HepG2 (cell line): Measurements from ENCODE around the gene ACSS1. TPM values are rescaled to one million over a fixed set of nuclear protein-coding genes. Genes with fewer than 3 reads are reported as not detected.
A peak's percentile ranks its signal among the peaks of the same experiment; 100 is the strongest.

ENCODE experiments used
- ARID5B ChIP-seq: IDR thresholded peaks from 2 replicates; pipeline ENCODE4 v1.4.0; 2020; ENCODE audit warnings: mild to moderate bottlenecking, missing genetic modification reagents
- ARNT2 ChIP-seq: sonication (generic); formaldehyde crosslinking; IDR thresholded peaks from 2 replicates; pipeline ENCODE4 v1.8.0; 2022; ENCODE audit warnings: mild to moderate bottlenecking, low read depth, missing genetic modification reagents, moderate library complexity
- ATF7 ChIP-seq, 2 experiments: fragments of 450-650 bp in 1 of 2; sonication (generic) in 1 of 2; formaldehyde crosslinking in 1 of 2; IDR thresholded peaks; 2 replicates each; pipeline versions ENCODE4 v1.4.0 to v1.6.1; 2016 to 2020; ENCODE audit warnings: antibody characterized with exemption in 1 of 2, mild to moderate bottlenecking in 1 of 2, missing genetic modification reagents in 1 of 2
- HMG20A ChIP-seq: IDR thresholded peaks from 2 replicates; pipeline ENCODE4 v1.6.1; 2016; ENCODE audit warnings: borderline replicate concordance
- KDM1A ChIP-seq: IDR thresholded peaks from 2 replicates; pipeline ENCODE4 v1.6.1; 2016; ENCODE audit warnings: missing compliant biosample characterization
- KDM3A ChIP-seq: IDR thresholded peaks from 2 replicates; pipeline ENCODE4 v1.6.1; 2018; ENCODE audit warnings: low read depth, missing compliant biosample characterization
- PAWR ChIP-seq: sonication (generic); formaldehyde crosslinking; IDR thresholded peaks from 2 replicates; pipeline ENCODE4 v1.4.0; 2020; ENCODE audit warnings: missing genetic modification reagents, mild to moderate bottlenecking, borderline replicate concordance
- POLR2AphosphoS5 ChIP-seq: IDR thresholded peaks from 2 replicates; pipeline ENCODE4 v1.6.1; 2012; ENCODE audit warnings: low read depth, low read length
- PRPF4 ChIP-seq: fragments of 200-400 bp; formaldehyde crosslinking; IDR thresholded peaks from 2 replicates; pipeline ENCODE4 v1.6.1; 2016; ENCODE audit warnings: low read length, low read depth; ENCODE audit not compliant: poor library complexity, severe bottlenecking
- RAD21 ChIP-seq: fragments of 450-650 bp; formaldehyde crosslinking; IDR thresholded peaks from 2 replicates; pipeline ENCODE4 v1.5.0; 2020; ENCODE audit warnings: mild to moderate bottlenecking
- RORA ChIP-seq: sonication (generic); formaldehyde crosslinking; IDR thresholded peaks from 2 replicates; pipeline ENCODE4 v1.5.0; 2020; ENCODE audit warnings: mild to moderate bottlenecking, missing genetic modification reagents, moderate library complexity
- SALL1 ChIP-seq: sonication (generic); formaldehyde crosslinking; IDR thresholded peaks from 2 replicates; pipeline ENCODE4 v1.8.0; 2022; ENCODE audit warnings: mild to moderate bottlenecking, missing genetic modification reagents
- SMAD3 ChIP-seq: sonication (generic); formaldehyde crosslinking; IDR thresholded peaks from 2 replicates; pipeline ENCODE4 v1.4.0; 2020; ENCODE audit warnings: missing genetic modification reagents
- STAG1 ChIP-seq: sonication (generic); formaldehyde crosslinking; IDR thresholded peaks from 2 replicates; pipeline ENCODE4 v1.4.0; 2020; ENCODE audit warnings: missing genetic modification reagents
- TBP ChIP-seq: sonication (generic); formaldehyde crosslinking; IDR thresholded peaks from 2 replicates; pipeline ENCODE4 v1.5.0; 2020; ENCODE audit warnings: missing genetic modification reagents
- TEAD3 ChIP-seq: optimal IDR thresholded peaks from 2 replicates; pipeline ENCODE3; 2016; ENCODE audit warnings: borderline replicate concordance
- ZKSCAN5 ChIP-seq: sonication (generic); formaldehyde crosslinking; IDR thresholded peaks from 2 replicates; pipeline ENCODE4 v1.5.1; 2020; ENCODE audit warnings: mild to moderate bottlenecking, missing genetic modification reagents
- ZNF121 ChIP-seq: sonication (generic); formaldehyde crosslinking; IDR thresholded peaks from 2 replicates; pipeline ENCODE4 v1.5.0; 2020; ENCODE audit warnings: mild to moderate bottlenecking, missing genetic modification reagents
- ZNF644 ChIP-seq: IDR thresholded peaks from 2 replicates; pipeline ENCODE4 v1.6.1; 2016; ENCODE audit warnings: low read depth
- ZNF781 ChIP-seq: sonication (generic); formaldehyde crosslinking; IDR thresholded peaks from 2 replicates; pipeline ENCODE4 v1.5.1; 2020; ENCODE audit warnings: borderline replicate concordance, mild to moderate bottlenecking, missing genetic modification reagents; ENCODE audit errors: not compliant biosample characterization
- ZNF788 ChIP-seq: sonication (generic); formaldehyde crosslinking; IDR thresholded peaks from 2 replicates; pipeline ENCODE4 v1.5.0; 2020; ENCODE audit warnings: mild to moderate bottlenecking, missing genetic modification reagents, borderline replicate concordance
- polyA plus RNA-seq, 8 experiments: library from polyadenylated mRNA; depleted of rRNA in 3 of 8; stranded (reverse) in 7 of 8; unstranded in 1 of 8; fragments of >200 nt; fragmentation: Illumina TruSeq in 4 of 8; extraction: Trizol in 4 of 8; gene quantifications; 2 replicates each; pipeline versions ENCODE4 v1.2.1 to v1.2.3, GENCODE V29; 2011 to 2016; ENCODE audit warnings: low read depth in 4 of 8, missing spikeins in 1 of 8, mixed read lengths in 1 of 8; ENCODE audit not compliant: insufficient read depth in 1 of 8
- total RNA-seq, 5 experiments: library from RNA; depleted of rRNA; stranded (reverse); fragments of >200 nt; fragmentation: Illumina TruSeq; extraction: Trizol; gene quantifications; 2 replicates each; pipeline ENCODE4 v1.2.3, GENCODE V29; 2016; ENCODE audit warnings: low read depth in 1 of 5
- TF ChIP-seq, protein P1 (sequence below): sonication (generic); formaldehyde crosslinking; IDR thresholded peaks from 2 replicates; pipeline ENCODE4 v1.5.0; 2020; ENCODE audit warnings: missing genetic modification reagents, mild to moderate bottlenecking, borderline replicate concordance
- TF ChIP-seq, protein P2 (sequence below): IDR thresholded peaks from 2 replicates; pipeline ENCODE4 v1.6.1; 2018; ENCODE audit warnings: missing genetic modification reagents, mild to moderate bottlenecking, missing compliant biosample characterization
- TF ChIP-seq, protein P3 (sequence below): sonication (generic); formaldehyde crosslinking; IDR thresholded peaks from 2 replicates; pipeline ENCODE4 v1.4.0; 2020; ENCODE audit warnings: missing genetic modification reagents

Gene ACSS1
- total and polyA plus RNA-seq, 2 of the 13 experiments (the other 11 are each of a cell fraction or from before 2014, with no cell fraction given): 15.2 to 41.6 TPM

GRCh38 chr20:25076731-25077609 lies 19.0 kb upstream of the ACSS1 start (continued):
- TF ChIP-seq ARID5B: peak; percentile 66
- peak; percentile 89 for TF ChIP-seq ZNF644
- TF ChIP-seq RAD21 (CRISPR knock-in tag): peak; percentile 64
- TF ChIP-seq ZNF788 (CRISPR knock-in tag): peak; percentile 69
- TF ChIP-seq ATF7 (IDR thresholded peaks at IDR 0.05): peak; percentile 67
- no peak for TF ChIP-seq ATF7 (CRISPR knock-in tag; IDR thresholded peaks at IDR 0.05)
- peak; percentile 56; the same call in 1 of the 2 replicates for TF ChIP-seq HMG20A (CRISPR knock-in tag)
- TF ChIP-seq PAWR: no peak
- no peak for TF ChIP-seq POLR2AphosphoS5
- TF ChIP-seq, protein P1, sequence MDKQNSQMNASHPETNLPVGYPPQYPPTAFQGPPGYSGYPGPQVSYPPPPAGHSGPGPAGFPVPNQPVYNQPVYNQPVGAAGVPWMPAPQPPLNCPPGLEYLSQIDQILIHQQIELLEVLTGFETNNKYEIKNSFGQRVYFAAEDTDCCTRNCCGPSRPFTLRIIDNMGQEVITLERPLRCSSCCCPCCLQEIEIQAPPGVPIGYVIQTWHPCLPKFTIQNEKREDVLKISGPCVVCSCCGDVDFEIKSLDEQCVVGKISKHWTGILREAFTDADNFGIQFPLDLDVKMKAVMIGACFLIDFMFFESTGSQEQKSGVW (CRISPR knock-in tag): no peak
- TF ChIP-seq RORA (CRISPR knock-in tag): no peak
- TF ChIP-seq ARNT2: no peak
- peak; percentile 49 for TF ChIP-seq PRPF4
- TF ChIP-seq, protein P2, sequence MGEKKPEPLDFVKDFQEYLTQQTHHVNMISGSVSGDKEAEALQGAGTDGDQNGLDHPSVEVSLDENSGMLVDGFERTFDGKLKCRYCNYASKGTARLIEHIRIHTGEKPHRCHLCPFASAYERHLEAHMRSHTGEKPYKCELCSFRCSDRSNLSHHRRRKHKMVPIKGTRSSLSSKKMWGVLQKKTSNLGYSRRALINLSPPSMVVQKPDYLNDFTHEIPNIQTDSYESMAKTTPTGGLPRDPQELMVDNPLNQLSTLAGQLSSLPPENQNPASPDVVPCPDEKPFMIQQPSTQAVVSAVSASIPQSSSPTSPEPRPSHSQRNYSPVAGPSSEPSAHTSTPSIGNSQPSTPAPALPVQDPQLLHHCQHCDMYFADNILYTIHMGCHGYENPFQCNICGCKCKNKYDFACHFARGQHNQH: peak; percentile 21; the same call in 1 of the 2 replicates
- TF ChIP-seq SALL1 (CRISPR knock-in tag): peak; percentile 55; the same call in 1 of the 2 replicates
- TF ChIP-seq, protein P3, sequence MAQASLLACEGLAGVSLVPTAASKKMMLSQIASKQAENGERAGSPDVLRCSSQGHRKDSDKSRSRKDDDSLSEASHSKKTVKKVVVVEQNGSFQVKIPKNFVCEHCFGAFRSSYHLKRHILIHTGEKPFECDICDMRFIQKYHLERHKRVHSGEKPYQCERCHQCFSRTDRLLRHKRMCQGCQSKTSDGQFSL (CRISPR knock-in tag): 0 out of 2 replicates have a peak, but pooled peaks have one; percentile 30
- no peak for TF ChIP-seq TBP (CRISPR knock-in tag)
- no peak for TF ChIP-seq ZNF121
- peak; percentile 31; the same call in 1 of the 2 replicates for TF ChIP-seq SMAD3 (CRISPR knock-in tag)
- TF ChIP-seq ZKSCAN5 (CRISPR knock-in tag): no peak
- TF ChIP-seq ZNF781 (CRISPR knock-in tag): no peak
- TF ChIP-seq KDM3A (CRISPR knock-in tag): peak; percentile 53; the same call in 1 of the 2 replicates
- TF ChIP-seq KDM1A (CRISPR knock-in tag): peak; percentile 41; the same call in 1 of the 2 replicates
- peak; percentile 67 for TF ChIP-seq STAG1 (CRISPR knock-in tag)
- TF ChIP-seq TEAD3: peak; percentile 70
